Suppressor macrophage (primary cell): ENCODE measurements around the gene FRAS1.
"Not testable (repeated sequence)": the region's sequence is repeated elsewhere in the genome, so short reads cannot be mapped to it uniquely, and the experiment has no call there.

Source experiments
- DNase-seq, 4 experiments: peaks; one replicate each; pipeline ENCODE4 v3.0.0-alpha.2; 2020 to 2022
- total RNA-seq, 17 experiments: gene quantifications; one replicate each; lab custom pipeline; 2026; ENCODE audit warnings: mixed read lengths in 6 of 17, inconsistent platforms in 3 of 17; lab: John Stamatoyannopoulos, UW

Gene FRAS1
- 0 to 11.2 (median 0.04) reads per million in 17 experiments for total RNA-seq

- peak in 2 of 4 experiments; percentile 9 to 14 for DNase-seq
Measured at GRCh38 chr4:78057135-78057599, at the start of gene FRAS1. FRAS1 (plus strand) TSS chr4:78057323; CDS start chr4:78058010, 687 bp downstream.

- not testable (repeated sequence) for DNase-seq
Measured at GRCh38 chr4:78011003-78011402, 46.1 kb upstream of the FRAS1 start.

- DNase-seq: no peak
Measured at GRCh38 chr4:78014889-78015886, 41.9 kb upstream of the FRAS1 start.

GRCh38 chr4:78018271-78019049 is 38.7 kb upstream of the FRAS1 start:
- DNase-seq: no peak

- no peak for DNase-seq
Measured at GRCh38 chr4:78019414-78019813, 37.7 kb upstream of the FRAS1 start.

- DNase-seq: no peak
Measured at GRCh38 chr4:78020677-78021076, 36.4 kb upstream of the FRAS1 start.

- DNase-seq: no peak
Measured at GRCh38 chr4:78022517-78022916, 34.6 kb upstream of the FRAS1 start.

- no peak for DNase-seq
Measured at GRCh38 chr4:78024085-78024484, 33.0 kb upstream of the FRAS1 start.

GRCh38 chr4:78024576-78025091 is 32.5 kb upstream of the FRAS1 start:
- DNase-seq: peak; percentile 13 to 77 (median 44)

- no peak for DNase-seq
Measured at GRCh38 chr4:78031417-78031950, 25.6 kb upstream of the FRAS1 start.

- no peak for DNase-seq
Measured at GRCh38 chr4:78032446-78032845, 24.7 kb upstream of the FRAS1 start.

- DNase-seq: no peak
Measured at GRCh38 chr4:78032929-78033328, 24.2 kb upstream of the FRAS1 start.

- DNase-seq: no peak
Measured at GRCh38 chr4:78033861-78034260, 23.3 kb upstream of the FRAS1 start.

- DNase-seq: no peak
Measured at GRCh38 chr4:78038704-78039103, 18.4 kb upstream of the FRAS1 start.

GRCh38 chr4:78039678-78040077 is 17.4 kb upstream of the FRAS1 start:
- no peak for DNase-seq

- DNase-seq: no peak
Measured at GRCh38 chr4:78040431-78040830, 16.7 kb upstream of the FRAS1 start.

- no peak for DNase-seq
Measured at GRCh38 chr4:78047366-78047765, 9.8 kb upstream of the FRAS1 start.

- peak; percentile 19 to 32 (median 26) for DNase-seq
Measured at GRCh38 chr4:78056265-78057129, 626 bp upstream of the FRAS1 start.

- peak in 3 of 4 experiments; percentile 3 to 31 (median 19) for DNase-seq
Measured at GRCh38 chr4:78057600-78058550, 752 bp downstream of the FRAS1 start.
